IMR-90 (cell line): Measurements from ENCODE around the gene FAH. TPM values are rescaled to one million over a fixed set of nuclear protein-coding genes. Genes with fewer than 3 reads are reported as not detected.

Experiments
- ATAC-seq: fragments of 200-7000 bp; cut with Tn5 transposase; 2 replicates; pipeline ENCODE4 v1.9.1; 2020; ENCODE audit warnings: low read depth, mild to moderate bottlenecking, moderate library complexity
- BruUV-seq: library from RNA; stranded (reverse); fragments of 400-500 nt; replicated peaks from 2 replicates; lab custom pipeline; 2021; lab: Mats Ljungman, UMichigan
- CTCF ChIA-PET: fragments of 300-600 bp; formaldehyde crosslinking; extraction: SDS; loops from one replicate; lab custom pipeline; 2021; ENCODE audit warnings: antibody characterized with exemption; lab: Yijun Ruan, JAX
- POLR2A ChIA-PET: fragments of 300-600 bp; sonication (Branson Sonifier 250); formaldehyde crosslinking; loops from one replicate; lab custom pipeline; 2022; ENCODE audit warnings: antibody characterized with exemption; ENCODE audit not compliant: unreplicated experiment; lab: Charles Lee
- DNase-seq: peaks from one replicate; pipeline ENCODE4 v3.0.0; 2013
- H2AFZ ChIP-seq: replicated peaks from 2 replicates; pipeline ENCODE3; 2013; ENCODE audit warnings: low read length, mild to moderate bottlenecking; ENCODE audit not compliant: poor library complexity
- H2AK5ac ChIP-seq: 2 replicates; pipeline ENCODE4 v1.6.1; 2013; ENCODE audit warnings: low read depth, low read length, inconsistent platforms
- H2AK9ac ChIP-seq: replicated peaks from 2 replicates; pipeline ENCODE3; 2013; ENCODE audit warnings: mild to moderate bottlenecking, low read depth, low read length, moderate library complexity; ENCODE audit not compliant: poor library complexity
- H2BK120ac ChIP-seq: 2 replicates; pipeline ENCODE4 v1.6.1; 2013; ENCODE audit warnings: low read depth, low read length, inconsistent platforms
- H2BK15ac ChIP-seq: 3 replicates; pipeline ENCODE4 v1.6.1; 2013; ENCODE audit warnings: low read depth, low read length, inconsistent platforms
- H2BK20ac ChIP-seq: 2 replicates; pipeline ENCODE4 v1.6.1; 2013; ENCODE audit warnings: low read depth, mild to moderate bottlenecking, inconsistent platforms, low read length, moderate library complexity
- H2BK5ac ChIP-seq: 2 replicates; pipeline ENCODE4 v1.6.1; 2013; ENCODE audit warnings: mild to moderate bottlenecking, low read depth, low read length, inconsistent platforms; ENCODE audit not compliant: poor library complexity, severe bottlenecking
- H3K14ac ChIP-seq: replicated peaks from 2 replicates; pipeline ENCODE4 v1.6.1; 2013; ENCODE audit warnings: low read depth, low read length, inconsistent platforms
- H3K18ac ChIP-seq: 2 replicates; pipeline ENCODE4 v1.6.1; 2013; ENCODE audit warnings: low read depth, low read length, control low read depth
- H3K23ac ChIP-seq: 2 replicates; pipeline ENCODE4 v1.6.1; 2013; ENCODE audit warnings: low read depth, low read length, inconsistent platforms
- H3K27ac ChIP-seq: 2 replicates; pipeline ENCODE4 v1.5.1; 2013; ENCODE audit warnings: mild to moderate bottlenecking, control low read depth, low read length; ENCODE audit not compliant: insufficient read depth
- H3K27me3 ChIP-seq: 2 replicates; pipeline ENCODE4 v1.6.1; 2013; ENCODE audit warnings: low read length; ENCODE audit not compliant: control insufficient read depth, insufficient read depth
- H3K36me3 ChIP-seq: 2 replicates; pipeline ENCODE4 v1.6.1; 2013; ENCODE audit warnings: low read length, mixed read lengths; ENCODE audit not compliant: control insufficient read depth, insufficient read depth
- H3K4ac ChIP-seq: 2 replicates; pipeline ENCODE4 v1.6.1; 2013; ENCODE audit warnings: low read depth, low read length, inconsistent platforms
- H3K4me1 ChIP-seq: 2 replicates; pipeline ENCODE4 v1.6.1; 2013; ENCODE audit warnings: low read length, mixed read lengths; ENCODE audit not compliant: control insufficient read depth, insufficient read depth
- H3K4me2 ChIP-seq: 2 replicates; pipeline ENCODE4 v1.6.1; 2013; ENCODE audit warnings: low read depth, mild to moderate bottlenecking, control low read depth, low read length, moderate library complexity
- H3K4me3 ChIP-seq: 2 replicates; pipeline ENCODE4 v1.5.1; 2013; ENCODE audit warnings: low read depth, mild to moderate bottlenecking, control low read depth, low read length, moderate library complexity; ENCODE audit not compliant: insufficient read depth
- H3K56ac ChIP-seq: 2 replicates; pipeline ENCODE4 v1.6.1; 2013; ENCODE audit warnings: low read length, inconsistent platforms; ENCODE audit not compliant: insufficient read depth; ENCODE audit errors: extremely low read depth
- H3K79me1 ChIP-seq, 2 experiments: 2 replicates each; pipeline ENCODE4 v1.6.1; 2013; ENCODE audit warnings: low read length in 2 of 2, inconsistent platforms in 1 of 2, low read depth in 1 of 2
- H3K9ac ChIP-seq: 2 replicates; pipeline ENCODE4 v1.6.1; 2013; ENCODE audit warnings: low read depth, low read length, control low read depth
- H3K9me1 ChIP-seq: 2 replicates; pipeline ENCODE4 v1.6.1; 2013; ENCODE audit warnings: low read length, inconsistent platforms; ENCODE audit not compliant: insufficient read depth
- H3K9me3 ChIP-seq: 2 replicates; pipeline ENCODE4 v1.6.1; 2013; ENCODE audit warnings: low read length; ENCODE audit not compliant: control insufficient read depth, insufficient read depth
- H4K20me1 ChIP-seq: 2 replicates; pipeline ENCODE4 v1.6.1; 2013; ENCODE audit warnings: low read length, inconsistent platforms; ENCODE audit not compliant: insufficient read depth
- H4K5ac ChIP-seq: 2 replicates; pipeline ENCODE4 v1.6.1; 2013; ENCODE audit warnings: mild to moderate bottlenecking, low read depth, low read length, control low read depth
- H4K8ac ChIP-seq, 2 experiments: 2 replicates each; pipeline ENCODE4 v1.6.1; 2013; ENCODE audit warnings: low read depth in 2 of 2, low read length in 2 of 2, control low read depth in 1 of 2, inconsistent platforms in 1 of 2
- H4K91ac ChIP-seq: 2 replicates; pipeline ENCODE4 v1.6.1; 2013; ENCODE audit warnings: low read depth, low read length, inconsistent platforms; ENCODE audit not compliant: insufficient read depth
- BHLHE40 ChIP-seq: fragments of 150-350 bp; IDR thresholded peaks from 2 replicates; pipeline ENCODE4 v1.6.1; 2016; ENCODE audit warnings: mild to moderate bottlenecking, low read depth, low read length
- CEBPB ChIP-seq: IDR thresholded peaks from 2 replicates; pipeline ENCODE4 v1.6.1; 2012; ENCODE audit warnings: low read depth, low read length, improper control_type of control experiment
- CHD1 ChIP-seq: IDR thresholded peaks from 2 replicates; pipeline ENCODE4 v1.6.1; 2012; ENCODE audit warnings: low read depth, low read length, improper control_type of control experiment
- FOS ChIP-seq: fragments of 150-350 bp; IDR thresholded peaks from 2 replicates; pipeline ENCODE4 v1.6.1; 2016; ENCODE audit warnings: low read depth, low read length
- MAFK ChIP-seq: IDR thresholded peaks from 2 replicates; pipeline ENCODE4 v1.6.1; 2012; ENCODE audit warnings: low read depth, low read length, improper control_type of control experiment
- MAZ ChIP-seq: IDR thresholded peaks from 2 replicates; pipeline ENCODE4 v1.6.1; 2012; ENCODE audit warnings: low read depth, mild to moderate bottlenecking, low read length, improper control_type of control experiment, moderate library complexity, borderline replicate concordance
- MXI1 ChIP-seq: IDR thresholded peaks from 2 replicates; pipeline ENCODE4 v1.6.1; 2012; ENCODE audit warnings: low read depth, mild to moderate bottlenecking, low read length, moderate library complexity, borderline replicate concordance
- NFE2L2 ChIP-seq: fragments of 150-350 bp; IDR thresholded peaks from 2 replicates; pipeline ENCODE4 v1.6.1; 2016; ENCODE audit warnings: low read depth, mild to moderate bottlenecking, low read length
- POLR2A ChIP-seq: IDR thresholded peaks from 2 replicates; pipeline ENCODE4 v1.6.1; 2012; ENCODE audit warnings: mild to moderate bottlenecking, low read depth, low read length
- RAD21 ChIP-seq: IDR thresholded peaks from 2 replicates; pipeline ENCODE4 v1.6.1; 2012; ENCODE audit warnings: low read length, improper control_type of control experiment
- RCOR1 ChIP-seq: IDR thresholded peaks from 2 replicates; pipeline ENCODE4 v1.6.1; 2012; ENCODE audit warnings: mild to moderate bottlenecking, low read length, improper control_type of control experiment; ENCODE audit not compliant: insufficient replicate concordance
- RFX5 ChIP-seq: IDR thresholded peaks from 2 replicates; pipeline ENCODE4 v1.8.0; 2012; ENCODE audit warnings: low read depth, mild to moderate bottlenecking, low read length, moderate library complexity
- SMC3 ChIP-seq: fragments of 150-350 bp; IDR thresholded peaks from 2 replicates; pipeline ENCODE4 v1.6.1; 2016; ENCODE audit warnings: low read depth, mild to moderate bottlenecking, antibody characterized with exemption, low read length, moderate library complexity
- WGBS, 2 experiments: methylation state at CpG; one replicate each; pipeline versions ENCODE4 v1.1.5 to v1.1.7; 2013; ENCODE audit warnings: missing lambda C conversion rate in 2 of 2; ENCODE audit not compliant: insufficient read length in 1 of 2; ENCODE audit errors: extremely low coverage in 2 of 2; 5-methylcytosine and 5-hydroxymethylcytosine counted together
- dilution Hi-C: fragments of 300-500 bp; cut with HindIII; formaldehyde crosslinking; loops from one replicate; pipeline ENCODE4 v1.14.3; 2018; ENCODE audit warnings: low sequenced_read_pairs; ENCODE audit not compliant: unreplicated experiment
- in situ Hi-C: fragments of 300-500 bp; cut with MboI; formaldehyde crosslinking; loops from 3 replicates; pipeline ENCODE4 v1.14.3; 2019; ENCODE audit warnings: low sequenced_read_pairs, inconsistent platforms, mixed read lengths
- intact Hi-C: fragments of 100-400 bp; cut with micrococcal nuclease; formaldehyde crosslinking; loops from 2 replicates; pipeline ENCODE4 v1.10.0; 2022
- polyA plus RNA-seq, 3 experiments: library from polyadenylated mRNA; depleted of rRNA; stranded (reverse); fragments of >200 nt; gene quantifications; 2 replicates each; pipeline ENCODE4 v1.2.3, GENCODE V29; 2012; ENCODE audit warnings: low replicate concordance in 1 of 3
- total RNA-seq: library from RNA; depleted of rRNA; stranded (reverse); fragments of >200 nt; gene quantifications from 2 replicates; pipeline ENCODE4 v1.2.3, GENCODE V29; 2012
- TF ChIP-seq, protein P1 (sequence below): fragments of 150-350 bp; IDR thresholded peaks from 2 replicates; pipeline ENCODE4 v1.6.1; 2016; ENCODE audit warnings: low read depth, mild to moderate bottlenecking, low read length, moderate library complexity, borderline replicate concordance
- TF ChIP-seq, protein P2 (sequence below): fragments of 150-350 bp; IDR thresholded peaks from 2 replicates; pipeline ENCODE4 v1.6.1; 2017; ENCODE audit warnings: mild to moderate bottlenecking, antibody characterized with exemption, low read length, low read depth
- TF ChIP-seq, protein P3 (sequence below): conservative IDR thresholded peaks from 2 replicates; pipeline ENCODE4 v1.5.1; 2012; ENCODE audit warnings: mild to moderate bottlenecking, low read depth, low read length, improper control_type of control experiment

FAH gene
- total and polyA plus RNA-seq, 2 of the 4 experiments (the other 2 are of a cell fraction), result 43.1 to 48.6 TPM

DNA sequence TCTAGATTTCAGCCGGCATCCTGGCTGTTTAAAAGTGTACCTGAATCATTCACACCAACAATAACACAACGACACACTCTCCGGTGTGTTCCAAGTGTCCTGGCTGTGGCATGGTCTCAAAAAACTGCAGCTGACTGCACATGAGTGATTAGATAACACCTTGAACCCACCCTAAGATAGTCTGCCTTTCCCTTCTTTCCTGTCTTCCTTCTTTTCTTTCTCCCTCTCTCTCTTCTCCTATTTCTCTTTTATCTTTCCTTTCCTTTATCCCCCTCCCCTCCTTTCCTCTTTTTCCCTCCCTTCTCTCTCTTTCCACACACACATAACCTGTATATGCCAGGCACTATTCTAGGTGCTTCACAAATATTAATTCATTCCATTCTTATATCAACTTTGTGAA is 1.2 kb upstream of the FAH start:
- DNase-seq (no peak), ATAC-seq (no peak)
- Histone ChIP-seq H4K91ac (no peak overlapping the region), H2AK5ac (no peak overlapping the region), H2BK20ac (no peak overlapping the region), H3K18ac (no peak overlapping the region), H3K14ac (no peak overlapping the region), H3K9me3 (no peaks in the 10 kb centered on the region), H3K9ac (no peak overlapping the region), H3K36me3 (no peaks in the 10 kb centered on the region), H2BK120ac (no peak overlapping the region), H3K4me1 (peaks cover 8% of the 10 kb centered on the region), H3K27ac (no peak overlapping the region), H3K79me1 (peaks cover 17 to 31% of the 10 kb centered on the region in 2 experiments), H4K20me1 (no peaks in the 10 kb centered on the region), H2BK15ac (no peak overlapping the region), H3K23ac (no peak overlapping the region), H3K27me3 (no peaks in the 10 kb centered on the region), H2BK5ac (no peak overlapping the region), H3K4me2 (no peak overlapping the region), H3K4ac (no peak overlapping the region), H4K5ac (no peak overlapping the region), H2AFZ (no peak overlapping the region), H3K56ac (no peak overlapping the region), H3K9me1 (peaks cover 8% of the 10 kb centered on the region), H2AK9ac (peak overlapping the region; percentile 20), H3K4me3 (no peak overlapping the region), H4K8ac (0 out of 4 replicates have a peak overlapping the region, but pooled peaks of 1 of the 2 experiments have one; percentile 17)
- no TSS peak for BruUV-seq
- TF ChIP-seq BHLHE40, result no peak
- no peak for TF ChIP-seq SMC3
- no peak for TF ChIP-seq POLR2A
- TF ChIP-seq, protein P1, sequence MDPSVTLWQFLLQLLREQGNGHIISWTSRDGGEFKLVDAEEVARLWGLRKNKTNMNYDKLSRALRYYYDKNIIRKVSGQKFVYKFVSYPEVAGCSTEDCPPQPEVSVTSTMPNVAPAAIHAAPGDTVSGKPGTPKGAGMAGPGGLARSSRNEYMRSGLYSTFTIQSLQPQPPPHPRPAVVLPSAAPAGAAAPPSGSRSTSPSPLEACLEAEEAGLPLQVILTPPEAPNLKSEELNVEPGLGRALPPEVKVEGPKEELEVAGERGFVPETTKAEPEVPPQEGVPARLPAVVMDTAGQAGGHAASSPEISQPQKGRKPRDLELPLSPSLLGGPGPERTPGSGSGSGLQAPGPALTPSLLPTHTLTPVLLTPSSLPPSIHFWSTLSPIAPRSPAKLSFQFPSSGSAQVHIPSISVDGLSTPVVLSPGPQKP, result no peak
- TF ChIP-seq RAD21, result no peak
- TF ChIP-seq FOS, result no peak
- TF ChIP-seq, protein P2, sequence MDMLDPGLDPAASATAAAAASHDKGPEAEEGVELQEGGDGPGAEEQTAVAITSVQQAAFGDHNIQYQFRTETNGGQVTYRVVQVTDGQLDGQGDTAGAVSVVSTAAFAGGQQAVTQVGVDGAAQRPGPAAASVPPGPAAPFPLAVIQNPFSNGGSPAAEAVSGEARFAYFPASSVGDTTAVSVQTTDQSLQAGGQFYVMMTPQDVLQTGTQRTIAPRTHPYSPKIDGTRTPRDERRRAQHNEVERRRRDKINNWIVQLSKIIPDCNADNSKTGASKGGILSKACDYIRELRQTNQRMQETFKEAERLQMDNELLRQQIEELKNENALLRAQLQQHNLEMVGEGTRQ, result no peak
- TF ChIP-seq, protein P3, sequence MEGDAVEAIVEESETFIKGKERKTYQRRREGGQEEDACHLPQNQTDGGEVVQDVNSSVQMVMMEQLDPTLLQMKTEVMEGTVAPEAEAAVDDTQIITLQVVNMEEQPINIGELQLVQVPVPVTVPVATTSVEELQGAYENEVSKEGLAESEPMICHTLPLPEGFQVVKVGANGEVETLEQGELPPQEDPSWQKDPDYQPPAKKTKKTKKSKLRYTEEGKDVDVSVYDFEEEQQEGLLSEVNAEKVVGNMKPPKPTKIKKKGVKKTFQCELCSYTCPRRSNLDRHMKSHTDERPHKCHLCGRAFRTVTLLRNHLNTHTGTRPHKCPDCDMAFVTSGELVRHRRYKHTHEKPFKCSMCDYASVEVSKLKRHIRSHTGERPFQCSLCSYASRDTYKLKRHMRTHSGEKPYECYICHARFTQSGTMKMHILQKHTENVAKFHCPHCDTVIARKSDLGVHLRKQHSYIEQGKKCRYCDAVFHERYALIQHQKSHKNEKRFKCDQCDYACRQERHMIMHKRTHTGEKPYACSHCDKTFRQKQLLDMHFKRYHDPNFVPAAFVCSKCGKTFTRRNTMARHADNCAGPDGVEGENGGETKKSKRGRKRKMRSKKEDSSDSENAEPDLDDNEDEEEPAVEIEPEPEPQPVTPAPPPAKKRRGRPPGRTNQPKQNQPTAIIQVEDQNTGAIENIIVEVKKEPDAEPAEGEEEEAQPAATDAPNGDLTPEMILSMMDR, result no peak
- TF ChIP-seq MXI1, result no peak
- no peak for TF ChIP-seq CEBPB
- no peak for TF ChIP-seq CHD1
- no peak for TF ChIP-seq MAFK
- TF ChIP-seq MAZ, result no peak
- no peak for TF ChIP-seq RCOR1
- no peak for TF ChIP-seq RFX5
- no peak for TF ChIP-seq NFE2L2
- intact Hi-C loops (no loop called here), dilution Hi-C loops (no loop called here), in situ Hi-C loops (no loop called here)
- ChIA-PET CTCF (interaction anchor here (1.1 kb wide), 1 partner anchor 91 kb away, joined by 3 read pairs; no protein-coding TSS in a partner anchor), POLR2A (no interaction called here)
- no CpG with 5 or more reads among the region's 3 CpGs for WGBS, 2 experiments
